Caco-2 (cell line): ENCODE data around the gene BTBD9. TPM values are rescaled to one million over a fixed set of nuclear protein-coding genes. Genes with fewer than 3 reads are reported as not detected.

Experiments
- BruUV-seq: library from RNA; stranded (reverse); fragments of 400-500 nt; replicated peaks from 2 replicates; lab custom pipeline; 2021; lab: Mats Ljungman, UMichigan
- CTCF ChIA-PET: fragments of 300-600 bp; sonication (Branson Sonifier 250); formaldehyde crosslinking; loops from one replicate; lab custom pipeline; 2022; ENCODE audit warnings: antibody characterized with exemption; lab: Charles Lee
- POLR2A ChIA-PET: fragments of 300-600 bp; sonication (Branson Sonifier 250); formaldehyde crosslinking; loops from one replicate; lab custom pipeline; 2022; ENCODE audit warnings: antibody characterized with exemption; lab: Charles Lee
- DNase-seq, 2 experiments: peaks; one replicate each; pipeline versions ENCODE4 v3.0.0 to v3.0.0-alpha.2; 2020 to 2022
- H3K27me3 ChIP-seq: replicated peaks from 2 replicates; pipeline ENCODE4 v1.6.0; 2011; ENCODE audit warnings: low read length; ENCODE audit not compliant: control insufficient read depth, insufficient read depth
- H3K36me3 ChIP-seq: 2 replicates; pipeline ENCODE4 v1.5.1; 2011; ENCODE audit warnings: low read length; ENCODE audit not compliant: control insufficient read depth, insufficient read depth
- H3K4me1 ChIP-seq: fragments of 250-450 bp; sonication (Bioruptor Pico); 2 replicates; pipeline ENCODE4 v1.5.1; 2020; ENCODE audit warnings: mild to moderate bottlenecking
- H3K4me3 ChIP-seq: 2 replicates; pipeline ENCODE4 v1.5.1; 2011; ENCODE audit warnings: low read depth, mild to moderate bottlenecking, control low read depth, low read length
- H3K9me3 ChIP-seq: fragments of 250-450 bp; sonication (Bioruptor Pico); 2 replicates; pipeline ENCODE4 v1.5.1; 2020; ENCODE audit warnings: mild to moderate bottlenecking, moderate library complexity
- H3K27ac Mint-ChIP-seq: one replicate; pipeline ENCODE4 v1.8.0; 2022; ENCODE audit warnings: mixed read lengths; ENCODE audit not compliant: unreplicated experiment
- H3K27me3 Mint-ChIP-seq: one replicate; pipeline ENCODE4 v1.8.0; 2022; ENCODE audit warnings: mixed read lengths; ENCODE audit not compliant: insufficient read depth, unreplicated experiment
- H3K36me3 Mint-ChIP-seq: one replicate; pipeline ENCODE4 v1.8.0; 2022; ENCODE audit warnings: mild to moderate bottlenecking, mixed read lengths; ENCODE audit not compliant: insufficient read depth, unreplicated experiment
- H3K4me1 Mint-ChIP-seq: one replicate; pipeline ENCODE4 v1.8.0; 2022; ENCODE audit warnings: low read depth, mixed read lengths; ENCODE audit not compliant: unreplicated experiment
- H3K4me3 Mint-ChIP-seq: one replicate; pipeline ENCODE4 v1.8.0; 2022; ENCODE audit warnings: mild to moderate bottlenecking, moderate library complexity, mixed read lengths; ENCODE audit not compliant: unreplicated experiment
- H3K9me3 Mint-ChIP-seq: one replicate; pipeline ENCODE4 v1.8.0; 2022; ENCODE audit warnings: mixed read lengths; ENCODE audit not compliant: unreplicated experiment
- intact Hi-C: fragments of 100-400 bp; cut with micrococcal nuclease; formaldehyde crosslinking; loops from one replicate; pipeline ENCODE4 v1.10.0; 2022; ENCODE audit not compliant: unreplicated experiment
- total RNA-seq: library from RNA; stranded (reverse); gene quantifications from 2 replicates; pipeline ENCODE4 v1.2.3, GENCODE V29; 2022
- TF ChIP-seq, protein P1 (sequence below), 2 experiments: fragments of 200-600 bp in 1 of 2; IDR thresholded peaks; 1 replicate in 1 of 2; 2 replicates in 1 of 2; pipeline versions ENCODE4 v1.5.1 to v1.8.0; 2011 to 2022; ENCODE audit warnings: antibody characterized with exemption in 1 of 2, control low read depth in 1 of 2, inconsistent platforms in 1 of 2, low read depth in 1 of 2, low read length in 1 of 2, mild to moderate bottlenecking in 1 of 2, moderate library complexity in 1 of 2; ENCODE audit not compliant: insufficient read depth in 1 of 2, severe bottlenecking in 1 of 2, unreplicated experiment in 1 of 2

Gene BTBD9
- total RNA-seq, 1 experiment from 2014 or later: 19.6 TPM

DNA sequence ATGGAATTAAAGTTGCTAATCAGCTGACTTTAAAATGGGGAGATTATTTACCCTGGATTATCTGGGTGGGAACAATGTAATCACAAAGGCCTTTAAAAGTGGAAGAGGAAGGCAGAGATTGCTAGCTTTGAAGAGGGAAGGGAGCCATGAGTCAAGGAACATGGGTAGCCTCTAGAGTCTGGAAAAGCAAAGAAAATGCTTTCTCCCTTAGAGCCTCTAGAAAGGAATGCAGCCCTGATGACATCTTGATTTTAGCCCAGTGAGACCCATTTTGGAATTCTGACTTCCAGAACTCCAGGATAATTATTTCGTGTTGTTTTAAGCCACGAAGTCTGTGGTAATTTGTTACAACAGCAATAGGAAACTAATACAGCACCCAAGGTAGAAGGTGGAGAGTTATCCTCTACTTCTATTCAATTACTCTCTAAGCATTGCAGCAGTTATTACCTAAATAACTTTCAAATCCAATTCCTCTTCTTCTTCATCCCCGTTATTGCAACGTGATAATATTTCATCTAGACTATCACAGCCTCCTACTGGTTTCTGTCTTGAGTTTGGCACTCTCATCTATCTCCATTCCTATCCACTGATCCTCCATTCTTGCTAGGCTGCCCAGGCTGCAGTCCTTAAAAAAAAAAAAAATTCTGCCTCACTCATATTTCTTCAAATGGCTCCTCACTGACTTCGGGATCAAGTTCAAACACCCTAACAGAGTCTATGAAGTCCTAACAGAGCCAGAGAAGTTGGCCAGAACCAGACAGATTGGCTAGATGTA, 224.3 kb downstream of the BTBD9 start:
- Mint-ChIP-seq H3K4me1 (no peaks in the 10 kb centered on the region), H3K27ac (no peak overlapping the region), H3K27me3 (no peaks in the 10 kb centered on the region), H3K4me3 (no peak overlapping the region), H3K36me3 (peaks cover 4% of the 10 kb centered on the region), H3K9me3 (no peaks in the 10 kb centered on the region)
- H3K9me3 ChIP-seq: no peaks in the 10 kb centered on the region
- DNase-seq: no peak
- BruUV-seq: no TSS peak
- no peak overlapping the region for H3K4me3 ChIP-seq
- intact Hi-C loops: no loop called here
- no peaks in the 10 kb centered on the region for H3K36me3 ChIP-seq
- ChIA-PET CTCF (no interaction called here), POLR2A (no interaction called here)
- H3K4me1 ChIP-seq: no peaks in the 10 kb centered on the region
- TF ChIP-seq, protein P1, sequence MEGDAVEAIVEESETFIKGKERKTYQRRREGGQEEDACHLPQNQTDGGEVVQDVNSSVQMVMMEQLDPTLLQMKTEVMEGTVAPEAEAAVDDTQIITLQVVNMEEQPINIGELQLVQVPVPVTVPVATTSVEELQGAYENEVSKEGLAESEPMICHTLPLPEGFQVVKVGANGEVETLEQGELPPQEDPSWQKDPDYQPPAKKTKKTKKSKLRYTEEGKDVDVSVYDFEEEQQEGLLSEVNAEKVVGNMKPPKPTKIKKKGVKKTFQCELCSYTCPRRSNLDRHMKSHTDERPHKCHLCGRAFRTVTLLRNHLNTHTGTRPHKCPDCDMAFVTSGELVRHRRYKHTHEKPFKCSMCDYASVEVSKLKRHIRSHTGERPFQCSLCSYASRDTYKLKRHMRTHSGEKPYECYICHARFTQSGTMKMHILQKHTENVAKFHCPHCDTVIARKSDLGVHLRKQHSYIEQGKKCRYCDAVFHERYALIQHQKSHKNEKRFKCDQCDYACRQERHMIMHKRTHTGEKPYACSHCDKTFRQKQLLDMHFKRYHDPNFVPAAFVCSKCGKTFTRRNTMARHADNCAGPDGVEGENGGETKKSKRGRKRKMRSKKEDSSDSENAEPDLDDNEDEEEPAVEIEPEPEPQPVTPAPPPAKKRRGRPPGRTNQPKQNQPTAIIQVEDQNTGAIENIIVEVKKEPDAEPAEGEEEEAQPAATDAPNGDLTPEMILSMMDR (IDR thresholded peaks at IDR 0.05; ENCODE audit: insufficient read depth in 1 of 2, low read depth in 1 of 2, low read length in 1 of 2, severe bottlenecking in 1 of 2, unreplicated experiment in 1 of 2): no peak
- H3K27me3 ChIP-seq: no peaks in the 10 kb centered on the region

- H3K27me3 ChIP-seq: no peaks in the 10 kb centered on the region
- Mint-ChIP-seq H3K27ac (no peak overlapping the region), H3K27me3 (no peaks in the 10 kb centered on the region), H3K9me3 (no peaks in the 10 kb centered on the region), H3K4me1 (no peaks in the 10 kb centered on the region), H3K4me3 (no peak overlapping the region), H3K36me3 (peaks cover 4% of the 10 kb centered on the region)
- no peaks in the 10 kb centered on the region for H3K9me3 ChIP-seq
- intact Hi-C loops: no loop called here
- TF ChIP-seq, protein P1 (IDR thresholded peaks at IDR 0.05; ENCODE audit: insufficient read depth in 1 of 2, low read depth in 1 of 2, low read length in 1 of 2, severe bottlenecking in 1 of 2, unreplicated experiment in 1 of 2): no peak
- H3K36me3 ChIP-seq: no peaks in the 10 kb centered on the region
- CTCF ChIA-PET: interaction anchor here (0.7 kb wide), 1 partner anchor 358 kb away, joined by 3 read pairs; no protein-coding TSS in a partner anchor
- H3K4me1 ChIP-seq: no peaks in the 10 kb centered on the region
- no peak for DNase-seq
- POLR2A ChIA-PET: no interaction called here
- H3K4me3 ChIP-seq: no peak overlapping the region
- no TSS peak for BruUV-seq
Measured at GRCh38 chr6:38413102-38413800, 226.5 kb downstream of the BTBD9 start.

- H3K27ac Mint-ChIP-seq: no peak overlapping the region
- peaks cover 5% of the 10 kb centered on the region for H3K36me3 Mint-ChIP-seq
- Histone ChIP-seq H3K4me3 (no peak overlapping the region), H3K4me1 (peaks cover 17% of the 10 kb centered on the region), H3K36me3 (no peaks in the 10 kb centered on the region), H3K27me3 (no peaks in the 10 kb centered on the region), H3K9me3 (no peaks in the 10 kb centered on the region)
- H3K27me3 Mint-ChIP-seq: no peaks in the 10 kb centered on the region
- no peaks in the 10 kb centered on the region for H3K9me3 Mint-ChIP-seq
- TF ChIP-seq, protein P1 (IDR thresholded peaks at IDR 0.05; ENCODE audit: insufficient read depth in 1 of 2, low read depth in 1 of 2, low read length in 1 of 2, severe bottlenecking in 1 of 2, unreplicated experiment in 1 of 2): no peak
- DNase-seq: no peak
- no TSS peak for BruUV-seq
- H3K4me3 Mint-ChIP-seq: no peak overlapping the region
- ChIA-PET CTCF (no interaction called here), POLR2A (no interaction called here)
- intact Hi-C loops: no loop called here
- peaks cover 17% of the 10 kb centered on the region for H3K4me1 Mint-ChIP-seq
Measured at GRCh38 chr6:38407192-38407591, 232.5 kb downstream of the BTBD9 start.
